GM18511 (cell line): ENCODE data around the gene PLCB4.

Experiments
- ATAC-seq: cut with Tn5 transposase; IDR thresholded peaks from one replicate; pipeline ENCODE4 v1.9.1; 2021; ENCODE audit warnings: mild to moderate bottlenecking, moderate library complexity; ENCODE audit not compliant: unreplicated experiment

The PLCB4 gene

GRCh38 chr20:9480066-9480465, 411.2 kb downstream of the PLCB4 start:
- no peak for ATAC-seq

GRCh38 chr20:9482180-9482579, 413.3 kb downstream of the PLCB4 start:
- no peak for ATAC-seq

- no peak for ATAC-seq
Measured at GRCh38 chr20:9483131-9483530, 414.2 kb downstream of the PLCB4 start.

- no peak for ATAC-seq
Measured at GRCh38 chr20:9485614-9486340, 416.9 kb downstream of the PLCB4 start.

GRCh38 chr20:9487231-9487630, 418.3 kb downstream of the PLCB4 start:
- no peak for ATAC-seq

- ATAC-seq: no peak
Measured at GRCh38 chr20:9488063-9488462, 419.2 kb downstream of the PLCB4 start.

GRCh38 chr20:9490161-9490560, 421.3 kb downstream of the PLCB4 start:
- ATAC-seq: no peak

GRCh38 chr20:9490631-9491030, 421.7 kb downstream of the PLCB4 start:
- no peak for ATAC-seq

GRCh38 chr20:9491324-9491723, 422.4 kb downstream of the PLCB4 start:
- no peak for ATAC-seq

- no peak for ATAC-seq
Measured at GRCh38 chr20:9492067-9492466, 423.2 kb downstream of the PLCB4 start.

- ATAC-seq: no peak
Measured at GRCh38 chr20:9493803-9494202, 424.9 kb downstream of the PLCB4 start.

- ATAC-seq: no peak
Measured at GRCh38 chr20:9495701-9496100, 426.8 kb downstream of the PLCB4 start.

GRCh38 chr20:9496155-9496554, 427.3 kb downstream of the PLCB4 start:
- ATAC-seq: no peak

- no peak for ATAC-seq
Measured at GRCh38 chr20:9498322-9498721, 429.4 kb downstream of the PLCB4 start.

- no peak for ATAC-seq
Measured at GRCh38 chr20:9499126-9499899, 430.4 kb downstream of the PLCB4 start.

GRCh38 chr20:9500121-9500520, 431.2 kb downstream of the PLCB4 start:
- no peak for ATAC-seq

GRCh38 chr20:9501473-9501872, 432.6 kb downstream of the PLCB4 start:
- no peak for ATAC-seq

- no peak for ATAC-seq
Measured at GRCh38 chr20:9503526-9504245, 434.8 kb downstream of the PLCB4 start.

GRCh38 chr20:9506280-9506821, 437.5 kb downstream of the PLCB4 start:
- ATAC-seq: no peak

GRCh38 chr20:9506964-9507369, 438.1 kb downstream of the PLCB4 start:
- ATAC-seq: no peak

GRCh38 chr20:9507544-9508239, 438.8 kb downstream of the PLCB4 start:
- ATAC-seq: no peak
